Measurements from ENCODE around the gene SIGLEC8. TPM values are rescaled to one million over a fixed set of nuclear protein-coding genes. Genes with fewer than 3 reads are reported as not detected.

SIGLEC8 gene
- total and polyA plus RNA-seq, 2 of the 8 experiments (the other 6 are each of a cell fraction or from before 2014, with no cell fraction given), result not detected

GRCh38 chr19:51479531-51480331, 21.5 kb upstream of the SIGLEC8 start:
- ChIA-PET POLR2A (ENCODE audit: partially characterized antibody) (no interaction called here), CTCF (ENCODE audit: partially characterized antibody) (interaction anchor here (1.3 to 1.4 kb wide), 2 partner anchors 13 to 129 kb away, joined by 3 to 4 read pairs; no protein-coding TSS in a partner anchor)
- Histone ChIP-seq H4K5ac (ENCODE audit: insufficient read length, low read depth, low read length) (no peak overlapping the region), H3K23ac (ENCODE audit: insufficient read length) (no peak overlapping the region), H2BK5ac (ENCODE audit: low read depth, low read length) (no peak overlapping the region), H3K56ac (replicated peaks; ENCODE audit: insufficient read length, low read depth, low read length) (no peak overlapping the region), H3K4ac (replicated peaks; ENCODE audit: insufficient read length, low read depth, low read length) (no peak overlapping the region), H3K27me3 (replicated peaks in 1 of 4; ENCODE audit: control insufficient read depth in 3 of 4, extremely low read depth in 1 of 4, insufficient read depth in 3 of 4, low read length in 3 of 4) (no peaks in the 10 kb centered on the region), H3K23me2 (ENCODE audit: low read depth, low read length) (no peaks in the 10 kb centered on the region), H2AK5ac (ENCODE audit: low read depth, low read length) (no peak overlapping the region), H3K79me2 (ENCODE audit: control insufficient read depth in 1 of 2, insufficient read depth in 2 of 2, low read length in 2 of 2) (no peaks in the 10 kb centered on the region), H2BK15ac (ENCODE audit: low read length) (no peak overlapping the region), H4K20me1 (replicated peaks in 1 of 2; ENCODE audit: control insufficient read depth in 1 of 2, insufficient read depth in 2 of 2, low read length in 2 of 2) (no peaks in the 10 kb centered on the region), H2BK120ac (replicated peaks; ENCODE audit: low read depth, low read length) (no peak overlapping the region), H3K18ac (ENCODE audit: extremely low read depth, low read length) (no peak overlapping the region), H3K27ac (ENCODE audit: low read depth, low read length) (no peak overlapping the region), H2AFZ (ENCODE audit: low read length) (no peak overlapping the region), H4K91ac (replicated peaks; ENCODE audit: insufficient read length, low read length) (no peak overlapping the region), H3K4me2 (ENCODE audit: insufficient read depth in 1 of 2, low read depth in 2 of 2, low read length in 2 of 2) (no peak overlapping the region), H3K9me3 (ENCODE audit: insufficient read depth in 2 of 2, low read depth in 1 of 2, low read length in 1 of 2) (peaks cover 53 to 80% of the 10 kb centered on the region in 2 experiments), H3K4me3 (ENCODE audit: extremely low read depth in 1 of 4, insufficient read depth in 2 of 4, low read depth in 3 of 4, low read length in 4 of 4) (no peak overlapping the region), H4K8ac (ENCODE audit: extremely low read depth, insufficient read depth, low read length) (no peak overlapping the region), H2BK20ac (ENCODE audit: low read length) (no peak overlapping the region), H3K4me1 (replicated peaks in 1 of 4; ENCODE audit: control insufficient read depth in 3 of 4, insufficient read depth in 4 of 4, low read length in 3 of 4) (no peaks in the 10 kb centered on the region), H3K36me3 (ENCODE audit: control insufficient read depth in 2 of 4, insufficient read depth in 4 of 4, low read length in 3 of 4) (no peaks in the 10 kb centered on the region), H3K14ac (ENCODE audit: insufficient read length) (no peak overlapping the region), H3K9ac (replicated peaks in 1 of 4; ENCODE audit: extremely low read depth in 1 of 4, low read depth in 3 of 4, low read length in 3 of 4) (no peak overlapping the region), H3K79me1 (ENCODE audit: low read depth, low read length) (no peaks in the 10 kb centered on the region), H2BK12ac (ENCODE audit: low read depth, low read length) (no peak overlapping the region)
- 79% methylated on average over 11 of the region's 12 CpGs; no CpG with 5 or more reads in 1 of the 2 experiments for WGBS, 2 experiments (ENCODE audit: extremely low coverage in 1 of 2, insufficient coverage in 1 of 2, insufficient read length in 1 of 2, insufficient replicate concordance in 2 of 2, low coverage in 1 of 2, low lambda C conversion rate in 2 of 2, missing lambda C conversion rate in 1 of 2)
- no peak for DNase-seq (ENCODE audit: low read depth in 1 of 2, low spot score in 2 of 2)
- FAIRE-seq, result no peak
- TF ChIP-seq POLR2A (IDR thresholded peaks at IDR 0.05; ENCODE audit: control extremely low read depth in 1 of 2, low read depth in 2 of 2, low read length in 2 of 2) (no peak), SP4 (IDR thresholded peaks at IDR 0.05; ENCODE audit: low read length) (no peak), PHF8 (conservative IDR thresholded peaks at IDR 0.05; ENCODE audit: low read depth, low read length) (no peak), EGR1 (IDR thresholded peaks at IDR 0.05; ENCODE audit: borderline replicate concordance, low read depth, low read length) (no peak), MAFK (IDR thresholded peaks at IDR 0.05; ENCODE audit: low read depth, low read length) (no peak), RNF2 (IDR thresholded peaks at IDR 0.05; ENCODE audit: borderline replicate concordance, low read depth, low read length, missing control alignments, poor library complexity, severe bottlenecking) (no peak), TCF12 (IDR thresholded peaks at IDR 0.05; ENCODE audit: low read depth, low read length) (no peak), JUND (IDR thresholded peaks at IDR 0.05; ENCODE audit: low read length) (no peak), JUN (IDR thresholded peaks at IDR 0.05; ENCODE audit: low read depth, low read length) (no peak), FOSL1 (IDR thresholded peaks at IDR 0.05; ENCODE audit: insufficient read depth, low read depth, low read length) (no peak), CHD1 (IDR thresholded peaks at IDR 0.05; ENCODE audit: low read depth, low read length) (no peak), CTBP2 (IDR thresholded peaks at IDR 0.05; ENCODE audit: borderline replicate concordance, insufficient read depth, insufficient read length, low read length) (no peak), CREB1 (IDR thresholded peaks at IDR 0.05) (no peak), RFX5 (IDR thresholded peaks at IDR 0.05; ENCODE audit: borderline replicate concordance, low read depth, low read length) (no peak)

Data from H1 (cell line).